RWPE1 (cell line): ENCODE data around the gene USP40.

Source experiments
- CTCF ChIA-PET: fragments of 350-600 bp; sonication (Branson Sonifier 250); formaldehyde crosslinking; extraction: SDS; loops from one replicate; lab custom pipeline; 2021; lab: Yijun Ruan, JAX
- POLR2A ChIA-PET: fragments of 400-600 bp; formaldehyde crosslinking; extraction: SDS; loops from one replicate; lab custom pipeline; 2020; ENCODE audit warnings: antibody characterized with exemption; ENCODE audit not compliant: low non-redundant PET; lab: Yijun Ruan, JAX
- DNase-seq: peaks from one replicate; pipeline ENCODE4 v3.0.0; 2012; ENCODE audit warnings: low spot score
- H3K27ac ChIP-seq: fragments of 450-650 bp; 2 replicates; pipeline ENCODE4 v1.5.1; 2017
- TF ChIP-seq, protein P1 (sequence below): fragments of 450-650 bp; conservative IDR thresholded peaks from 2 replicates; pipeline ENCODE4 v1.5.1; 2017; ENCODE audit warnings: low read depth, mild to moderate bottlenecking

USP40 gene

DNA sequence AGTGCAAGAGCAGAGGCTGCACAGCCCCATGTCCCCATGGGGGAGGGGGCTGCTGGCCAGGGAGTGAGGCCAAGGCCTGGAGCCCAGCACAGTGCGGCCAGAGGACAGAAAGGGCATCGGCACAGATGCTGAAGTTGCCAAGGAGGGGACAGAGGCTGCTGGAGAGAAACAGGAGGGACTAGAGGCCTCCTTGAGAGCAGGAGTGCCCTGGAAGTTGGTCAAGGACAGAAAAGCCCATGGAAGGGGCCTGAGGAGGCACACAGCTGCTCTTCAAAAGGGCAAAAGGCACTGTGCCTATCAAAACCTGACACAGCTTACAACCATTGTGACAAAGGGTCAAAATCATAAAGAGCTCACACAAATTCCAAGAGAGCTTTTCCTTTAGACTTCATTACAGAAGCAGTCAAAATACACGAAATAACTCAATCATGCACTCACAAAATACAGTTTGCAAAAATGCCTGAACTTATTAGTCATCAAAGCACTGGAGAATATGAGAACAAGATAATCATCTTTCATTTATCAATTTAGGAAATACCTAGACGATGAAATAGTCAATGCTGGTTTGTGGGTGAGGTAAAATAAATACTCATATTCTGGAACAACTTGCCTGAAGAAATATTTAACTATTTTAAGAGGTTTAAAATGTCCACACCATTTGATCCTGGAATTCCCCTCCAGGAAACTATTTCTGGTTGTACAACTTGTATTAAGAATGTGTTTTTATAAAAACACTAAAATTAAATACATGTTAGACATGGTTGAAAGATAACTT lies 79.6 kb downstream of the USP40 start:
- DNase-seq, result peak; percentile 85
- H3K27ac ChIP-seq, result peak overlapping the region; percentile 99
- CTCF ChIA-PET, result interaction anchor here (0.7 kb wide), 2 partner anchors 44 to 1630 kb away, joined by 3 read pairs; no protein-coding TSS in a partner anchor
- TF ChIP-seq, protein P1, sequence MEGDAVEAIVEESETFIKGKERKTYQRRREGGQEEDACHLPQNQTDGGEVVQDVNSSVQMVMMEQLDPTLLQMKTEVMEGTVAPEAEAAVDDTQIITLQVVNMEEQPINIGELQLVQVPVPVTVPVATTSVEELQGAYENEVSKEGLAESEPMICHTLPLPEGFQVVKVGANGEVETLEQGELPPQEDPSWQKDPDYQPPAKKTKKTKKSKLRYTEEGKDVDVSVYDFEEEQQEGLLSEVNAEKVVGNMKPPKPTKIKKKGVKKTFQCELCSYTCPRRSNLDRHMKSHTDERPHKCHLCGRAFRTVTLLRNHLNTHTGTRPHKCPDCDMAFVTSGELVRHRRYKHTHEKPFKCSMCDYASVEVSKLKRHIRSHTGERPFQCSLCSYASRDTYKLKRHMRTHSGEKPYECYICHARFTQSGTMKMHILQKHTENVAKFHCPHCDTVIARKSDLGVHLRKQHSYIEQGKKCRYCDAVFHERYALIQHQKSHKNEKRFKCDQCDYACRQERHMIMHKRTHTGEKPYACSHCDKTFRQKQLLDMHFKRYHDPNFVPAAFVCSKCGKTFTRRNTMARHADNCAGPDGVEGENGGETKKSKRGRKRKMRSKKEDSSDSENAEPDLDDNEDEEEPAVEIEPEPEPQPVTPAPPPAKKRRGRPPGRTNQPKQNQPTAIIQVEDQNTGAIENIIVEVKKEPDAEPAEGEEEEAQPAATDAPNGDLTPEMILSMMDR, result no peak
- POLR2A ChIA-PET, result no interaction called here

DNA sequence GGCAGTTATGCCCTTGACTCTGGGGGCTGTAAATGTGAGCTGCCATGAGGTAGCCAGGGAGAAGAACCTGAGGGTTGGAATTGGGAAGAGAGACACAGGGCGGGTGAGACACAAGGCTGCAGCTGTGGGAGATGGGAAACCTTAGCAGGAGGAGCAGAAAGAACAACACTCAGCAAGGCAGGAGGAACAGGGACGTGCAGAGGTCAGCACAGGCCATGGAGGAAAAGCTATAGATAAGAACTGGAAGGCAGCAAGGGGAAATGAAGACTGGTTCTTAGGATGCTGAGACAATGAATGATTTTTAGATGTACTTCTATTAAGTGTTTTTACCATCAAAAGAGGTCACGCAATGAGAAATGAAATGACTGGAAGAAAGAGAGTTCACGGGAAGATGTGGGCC lies 80.2 kb downstream of the USP40 start:
- TF ChIP-seq, protein P1, result no peak
- CTCF ChIA-PET, result no interaction called here
- peak overlapping the region; percentile 99 for H3K27ac ChIP-seq
- DNase-seq, result no peak
- POLR2A ChIA-PET, result no interaction called here

DNA sequence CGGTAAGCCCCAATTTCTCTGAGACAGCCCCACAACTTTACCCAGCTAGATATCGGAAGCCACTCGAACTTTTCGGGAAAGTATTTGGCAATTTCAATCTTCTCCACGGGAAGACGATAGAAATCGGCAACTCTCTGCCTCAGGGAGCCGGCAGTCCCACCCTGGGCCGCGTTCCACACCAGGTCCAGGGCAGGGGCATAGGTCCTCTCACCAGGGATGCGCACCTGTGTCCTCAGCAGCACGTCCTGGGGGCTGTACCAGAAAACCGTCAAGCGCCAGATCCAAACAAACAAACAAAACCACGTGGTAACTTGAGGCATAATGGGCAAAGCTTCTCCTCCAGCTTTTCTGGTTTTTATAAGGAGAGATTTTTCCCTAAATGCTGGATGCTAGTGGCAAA lies 80.9 kb downstream of the USP40 start:
- POLR2A ChIA-PET, result no interaction called here
- H3K27ac ChIP-seq, result peak overlapping the region; percentile 99
- TF ChIP-seq, protein P1, result no peak
- DNase-seq, result no peak
- CTCF ChIA-PET, result no interaction called here

DNA sequence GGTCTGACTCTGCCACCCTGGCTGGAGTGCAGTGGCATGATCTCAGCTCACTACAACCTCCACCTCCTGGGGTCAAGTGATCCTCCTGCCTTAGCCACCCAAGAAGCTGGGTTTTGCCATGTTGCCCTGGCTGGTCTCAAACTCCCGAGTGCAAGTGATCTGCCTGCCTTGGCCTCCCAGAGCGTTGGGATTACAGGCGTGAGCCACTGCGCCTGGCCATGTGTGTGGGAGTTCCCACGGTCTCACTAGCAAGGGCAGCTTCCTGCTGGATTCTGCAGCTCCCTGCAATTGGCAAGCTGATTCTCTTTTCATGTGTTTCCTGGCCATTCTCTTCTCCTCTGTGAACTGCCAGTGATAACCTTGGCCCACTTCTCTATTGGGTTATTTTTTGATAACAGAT lies 84.0 kb downstream of the USP40 start:
- DNase-seq, result no peak
- CTCF ChIA-PET, result no interaction called here
- POLR2A ChIA-PET, result no interaction called here
- TF ChIP-seq, protein P1, result no peak
- peak overlapping the region; percentile 96 for H3K27ac ChIP-seq

DNA sequence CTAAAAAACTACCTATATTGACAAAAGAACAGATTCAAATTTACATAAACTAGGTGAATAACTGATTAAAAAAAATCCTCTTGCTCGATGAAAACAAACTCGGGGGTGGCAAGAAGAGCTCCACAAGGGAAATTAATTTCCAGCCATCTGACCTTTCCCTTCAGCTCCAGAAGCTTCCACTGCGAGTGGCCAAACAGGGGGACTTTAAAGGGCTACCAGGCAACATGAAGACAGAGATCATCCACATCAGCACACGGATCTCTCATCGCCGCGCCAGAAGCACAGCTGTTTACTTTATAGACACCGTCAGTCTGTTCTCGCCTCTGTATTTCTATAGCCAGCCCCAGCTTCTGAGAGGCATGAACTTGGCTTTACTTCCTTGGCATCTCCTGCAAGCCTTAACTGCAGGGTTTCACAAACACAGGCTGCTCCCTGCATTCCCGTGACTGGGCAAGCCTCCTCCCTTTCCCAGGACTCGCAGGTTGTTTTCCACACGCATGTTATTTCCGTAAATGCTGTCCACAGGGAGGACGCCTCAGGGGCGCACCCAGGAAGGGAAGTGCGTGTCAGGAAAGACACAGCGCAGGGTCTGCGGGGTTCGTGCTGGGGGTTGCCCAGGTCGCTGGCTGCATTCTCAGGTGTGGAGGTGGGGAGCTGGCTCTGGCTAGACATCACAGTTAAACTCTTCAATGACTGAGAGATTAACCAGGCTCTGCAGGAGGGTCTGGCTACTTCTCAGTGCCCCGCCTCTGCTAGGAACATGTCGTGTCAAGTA lies 85.0 kb downstream of the USP40 start:
- CTCF ChIA-PET, result interaction anchor here (0.6 kb wide), 1 partner anchor 33 kb away, joined by 3 read pairs; no protein-coding TSS in a partner anchor
- peak; percentile 42 for DNase-seq
- TF ChIP-seq, protein P1, result no peak
- POLR2A ChIA-PET, result no interaction called here
- H3K27ac ChIP-seq, result peak overlapping the region; percentile 96

DNA sequence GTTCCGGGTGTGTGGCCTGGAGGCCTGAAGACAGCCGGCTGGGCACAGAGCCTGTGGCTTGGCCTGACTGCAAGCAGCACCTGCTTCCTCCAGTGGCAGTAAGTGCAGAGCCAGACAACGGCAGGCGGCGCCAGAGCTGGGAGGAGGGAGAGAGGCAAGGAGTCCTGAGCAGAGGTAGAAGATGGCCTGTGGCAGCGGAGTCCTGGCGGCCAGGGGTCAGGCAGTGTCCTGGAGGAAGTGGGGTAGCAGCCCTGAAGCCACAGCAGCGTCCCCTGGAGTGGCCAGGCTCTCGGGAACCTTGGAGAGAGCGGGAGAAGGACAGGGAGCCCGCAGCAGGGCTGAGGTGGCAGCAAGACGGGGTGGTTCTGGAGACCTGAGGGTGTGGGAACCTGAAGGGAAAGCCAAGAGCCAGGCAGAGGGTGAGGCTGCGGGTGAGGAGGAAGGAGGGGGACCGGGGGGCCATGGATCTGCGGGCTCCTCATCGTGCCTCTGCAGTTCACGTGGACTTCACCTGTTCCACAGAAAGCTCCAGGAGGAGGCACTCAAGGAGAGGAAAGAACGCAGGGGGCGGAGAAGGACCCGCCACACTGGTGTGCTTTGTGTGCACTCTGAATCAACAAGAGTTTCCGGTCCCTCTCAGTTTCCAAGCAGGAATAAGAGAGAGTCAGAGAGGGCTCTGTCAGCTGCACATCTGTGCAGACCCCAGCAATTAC lies 85.9 kb downstream of the USP40 start:
- H3K27ac ChIP-seq, result peak overlapping the region; percentile 96
- DNase-seq, result no peak
- CTCF ChIA-PET, result interaction anchor here (0.6 kb wide), 2 partner anchors 32 to 96 kb away, joined by 3 read pairs; no protein-coding TSS in a partner anchor
- POLR2A ChIA-PET, result no interaction called here
- TF ChIP-seq, protein P1, result no peak
